HUES6 (cell line): Measurements from ENCODE around the gene PCLAF.
"Not testable (repeated sequence)": the region's sequence is repeated elsewhere in the genome, so short reads cannot be mapped to it uniquely, and the experiment has no call there.

ENCODE experiments used
- H3K27ac ChIP-seq: 2 replicates; pipeline ENCODE4 v1.7.0; 2013; ENCODE audit warnings: low read depth, mild to moderate bottlenecking, low read length, inconsistent platforms
- H3K27me3 ChIP-seq: 2 replicates; pipeline ENCODE4 v1.6.1; 2013; ENCODE audit warnings: low read length; ENCODE audit not compliant: control insufficient read depth, insufficient read depth
- H3K36me3 ChIP-seq: 2 replicates; pipeline ENCODE4 v1.6.1; 2013; ENCODE audit warnings: low read length; ENCODE audit not compliant: control insufficient read depth, insufficient read depth
- H3K4me1 ChIP-seq: 2 replicates; pipeline ENCODE4 v1.6.1; 2013; ENCODE audit warnings: low read length; ENCODE audit not compliant: control insufficient read depth, insufficient read depth
- H3K4me3 ChIP-seq: 2 replicates; pipeline ENCODE4 v1.5.1; 2013; ENCODE audit warnings: low read depth, low read length
- H3K9ac ChIP-seq: one replicate; pipeline ENCODE4 v1.6.1; 2013; ENCODE audit warnings: mild to moderate bottlenecking, low read length
- H3K9me3 ChIP-seq: 2 replicates; pipeline ENCODE4 v1.6.1; 2013; ENCODE audit warnings: low read depth, low read length; ENCODE audit not compliant: control insufficient read depth, insufficient read depth

The PCLAF gene

DNA sequence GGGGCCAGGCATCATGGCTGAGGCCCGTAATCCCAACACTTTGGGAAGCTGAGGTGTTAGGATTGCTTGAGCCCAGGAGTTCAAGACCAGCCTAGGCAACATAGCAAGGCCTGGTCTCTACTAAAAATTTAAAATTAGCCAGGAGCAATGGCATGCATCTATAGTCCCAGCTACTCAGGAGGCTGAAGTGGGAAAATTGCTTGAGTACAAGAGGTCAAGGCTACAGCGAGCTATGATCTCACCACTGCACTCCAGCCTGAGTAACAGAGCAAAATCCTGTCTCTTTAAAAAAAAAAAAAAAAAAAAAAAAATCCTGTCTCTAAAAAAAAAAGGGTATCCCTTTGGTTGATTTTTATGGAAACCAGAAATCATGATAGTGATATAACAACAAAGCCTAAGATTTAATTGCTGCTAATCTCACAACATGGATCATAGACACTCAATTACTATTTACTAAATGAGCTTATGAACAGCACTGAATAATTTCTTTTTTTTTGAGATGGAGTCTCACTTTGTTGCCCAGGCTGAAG lies 12.1 kb downstream of the PCLAF start:
- H3K36me3 ChIP-seq: peaks cover 25% of the 10 kb centered on the region
- H3K27me3 ChIP-seq: no peaks in the 10 kb centered on the region
- no peak overlapping the region for H3K9ac ChIP-seq
- H3K4me1 ChIP-seq: no peaks in the 10 kb centered on the region
- H3K9me3 ChIP-seq: no peaks in the 10 kb centered on the region
- no peak overlapping the region for H3K27ac ChIP-seq
- no peak overlapping the region for H3K4me3 ChIP-seq

DNA sequence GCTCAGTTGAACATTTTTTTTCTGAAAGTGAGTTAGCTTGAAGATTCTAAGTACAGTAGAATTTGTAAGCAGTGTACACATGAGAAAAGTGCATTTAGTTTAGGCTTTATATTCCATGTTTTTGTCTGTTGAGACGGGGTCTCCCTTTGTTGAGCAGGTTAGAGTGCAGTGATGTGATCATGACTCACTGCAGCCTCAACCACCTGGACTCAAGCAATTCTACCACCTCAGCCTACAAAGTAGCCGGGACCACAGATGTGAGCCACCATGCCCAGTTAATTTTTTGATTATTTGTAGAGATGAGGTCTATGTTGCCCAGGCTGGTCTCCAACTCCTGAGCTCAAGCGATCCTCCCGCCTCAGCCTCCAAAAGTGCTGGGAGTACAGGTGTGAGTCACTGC lies 20.0 kb downstream of the PCLAF start:
- no peak overlapping the region for H3K27ac ChIP-seq
- 0 out of 2 replicates have a peak, but pooled peaks cover 3% of the 10 kb centered on the region for H3K4me1 ChIP-seq
- H3K9ac ChIP-seq: no peak overlapping the region
- no peaks in the 10 kb centered on the region for H3K9me3 ChIP-seq
- peaks cover 18% of the 10 kb centered on the region for H3K36me3 ChIP-seq
- no peaks in the 10 kb centered on the region for H3K27me3 ChIP-seq
- no peak overlapping the region for H3K4me3 ChIP-seq

DNA sequence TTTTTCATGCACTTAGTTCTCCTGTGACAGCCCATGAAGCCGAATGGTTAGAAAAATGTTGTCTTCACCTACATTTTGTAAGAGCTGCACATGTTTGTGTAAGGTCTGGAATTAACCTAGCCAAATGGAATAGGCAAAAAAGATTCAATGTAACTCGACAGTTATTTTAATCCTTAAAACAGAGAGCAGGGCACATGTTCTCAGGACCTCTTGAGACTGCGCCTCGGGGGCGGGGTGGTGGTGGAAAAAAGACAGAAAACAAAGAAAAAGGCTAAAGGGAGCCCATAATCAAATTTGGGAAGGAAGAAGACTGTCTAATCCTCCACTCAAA lies 24.6 kb downstream of the PCLAF start:
- Histone ChIP-seq H3K9me3 (no peaks in the 10 kb centered on the region), H3K4me1 (peaks cover 9% of the 10 kb centered on the region), H3K9ac (peak overlapping the region; percentile 52), H3K27me3 (no peaks in the 10 kb centered on the region), H3K4me3 (peak overlapping the region; percentile 89), H3K36me3 (no peaks in the 10 kb centered on the region), H3K27ac (0 out of 2 replicates have a peak overlapping the region, but pooled peaks have one; percentile 16)

DNA sequence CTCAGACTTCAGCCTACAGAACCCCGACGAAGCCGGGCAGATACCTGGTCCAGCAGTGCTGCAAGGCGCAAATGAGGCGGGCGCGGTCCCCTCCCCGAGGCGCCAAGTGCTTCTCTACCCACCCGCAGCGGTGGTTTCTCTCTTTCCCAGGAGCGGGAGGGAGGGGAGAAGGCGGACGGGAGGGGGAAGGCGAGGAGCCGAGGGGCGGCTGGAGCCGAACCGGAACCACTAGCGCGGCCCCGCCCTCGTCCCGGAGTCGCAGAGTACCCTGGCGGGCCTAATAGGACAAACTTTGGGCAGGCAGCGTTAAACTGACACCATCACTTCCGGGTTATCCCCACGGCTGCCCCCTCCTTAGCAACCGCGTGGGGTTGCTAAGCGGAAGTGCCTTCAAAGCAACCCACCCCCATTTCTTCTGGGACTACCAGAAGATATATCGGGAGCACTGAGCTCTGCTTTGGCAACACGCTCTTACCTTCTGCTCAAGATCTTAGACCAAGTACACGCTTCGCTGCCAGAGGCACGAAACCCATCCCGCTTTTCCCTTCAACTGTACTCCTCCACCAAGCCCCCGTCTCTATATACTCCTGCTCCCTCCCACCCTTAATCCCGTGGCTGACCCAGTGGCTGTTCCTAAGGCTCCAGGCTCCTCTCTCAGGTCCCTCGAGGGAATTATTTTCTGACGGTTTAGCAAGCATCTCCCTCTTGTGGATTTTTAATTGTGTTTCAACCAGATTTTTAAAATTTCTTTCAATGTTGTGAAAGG lies 25.1 kb downstream of the PCLAF start, which contains the start of gene CSNK1G1:
CSNK1G1 (minus strand) TSS at position 230 of the 766 bp plus-strand sequence. CDS start 55,674 bp downstream, outside the sequence.
- H3K4me1 ChIP-seq: peaks cover 9% of the 10 kb centered on the region
- H3K4me3 ChIP-seq: peak within 1 kb of the TSS; percentile 89
- H3K9ac ChIP-seq: peak within 1 kb of the TSS; percentile 75
- H3K9me3 ChIP-seq: no peaks in the 10 kb centered on the region
- 0 out of 2 replicates have a peak within 1 kb of the TSS, but pooled peaks have one; percentile 25 for H3K27ac ChIP-seq
- H3K27me3 ChIP-seq: no peaks in the 10 kb centered on the region
- H3K36me3 ChIP-seq: no peaks in the 10 kb centered on the region

DNA sequence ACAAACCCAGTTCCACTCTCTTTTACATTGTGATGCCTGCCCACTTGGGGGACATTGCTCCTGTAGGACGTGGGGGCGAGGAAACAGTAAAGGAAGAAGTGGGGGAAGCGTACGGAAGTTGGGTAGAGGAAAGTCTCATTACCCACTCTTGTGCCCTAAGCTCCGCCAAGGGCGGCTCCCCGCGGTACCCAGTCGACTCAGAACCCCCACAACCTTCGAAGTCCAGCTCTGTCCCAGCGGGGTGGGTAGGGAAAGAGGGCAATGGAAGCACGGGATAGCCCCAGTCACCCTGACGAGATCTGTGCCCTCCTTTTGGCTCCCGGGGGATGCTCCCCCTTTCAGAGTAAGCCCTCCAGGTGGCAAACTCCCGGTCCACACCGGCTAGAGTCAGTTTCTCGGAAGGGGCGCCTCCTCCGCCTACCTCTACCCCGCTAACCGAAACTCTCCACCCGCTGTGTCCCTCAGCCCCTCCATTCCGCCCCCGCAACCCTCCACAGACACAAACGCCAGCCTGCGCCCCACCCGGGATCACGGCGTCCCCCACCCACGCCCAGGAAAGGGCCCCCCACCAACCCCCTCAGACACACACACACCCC lies 25.8 kb downstream of the PCLAF start:
- Histone ChIP-seq H3K27ac (0 out of 2 replicates have a peak overlapping the region, but pooled peaks have one; percentile 25), H3K4me3 (peak overlapping the region; percentile 89), H3K36me3 (no peaks in the 10 kb centered on the region), H3K27me3 (no peaks in the 10 kb centered on the region), H3K9ac (peak overlapping the region; percentile 75), H3K9me3 (no peaks in the 10 kb centered on the region), H3K4me1 (peaks cover 9% of the 10 kb centered on the region)

DNA sequence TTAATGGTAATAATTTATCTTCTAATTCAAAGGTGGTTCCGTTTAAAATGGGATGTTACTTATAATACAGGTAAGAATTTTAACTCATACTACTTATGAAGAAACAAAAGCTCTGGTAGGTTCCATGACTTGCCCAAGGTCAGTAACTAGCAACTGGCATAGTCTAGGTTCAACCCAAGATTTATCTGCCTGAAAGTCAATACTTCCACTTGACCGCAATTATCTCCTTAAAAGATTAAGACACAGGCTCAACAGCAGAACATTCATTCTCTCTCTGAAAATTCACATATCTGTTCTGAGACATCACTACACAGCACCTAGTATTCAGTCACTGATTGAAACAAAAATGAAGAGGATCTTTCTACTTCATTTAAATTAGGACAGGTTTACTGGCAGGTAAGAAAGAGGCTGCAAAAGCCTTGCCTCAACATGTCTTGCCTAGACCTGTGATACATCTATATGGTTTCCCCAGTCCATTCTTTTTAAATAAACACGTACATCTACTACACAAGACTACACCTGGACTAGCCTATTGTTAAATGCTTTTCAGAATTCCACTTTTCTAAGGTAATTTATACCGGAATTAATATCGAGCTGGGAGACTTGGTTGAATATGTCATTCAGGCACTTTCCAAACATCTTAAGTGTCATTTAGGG lies 26.4 kb downstream of the PCLAF start:
- Histone ChIP-seq H3K9ac (peak overlapping the region; percentile 75), H3K27ac (no peak overlapping the region), H3K4me1 (peaks cover 9% of the 10 kb centered on the region), H3K4me3 (peak overlapping the region; percentile 89), H3K27me3 (no peaks in the 10 kb centered on the region), H3K36me3 (no peaks in the 10 kb centered on the region), H3K9me3 (no peaks in the 10 kb centered on the region)

DNA sequence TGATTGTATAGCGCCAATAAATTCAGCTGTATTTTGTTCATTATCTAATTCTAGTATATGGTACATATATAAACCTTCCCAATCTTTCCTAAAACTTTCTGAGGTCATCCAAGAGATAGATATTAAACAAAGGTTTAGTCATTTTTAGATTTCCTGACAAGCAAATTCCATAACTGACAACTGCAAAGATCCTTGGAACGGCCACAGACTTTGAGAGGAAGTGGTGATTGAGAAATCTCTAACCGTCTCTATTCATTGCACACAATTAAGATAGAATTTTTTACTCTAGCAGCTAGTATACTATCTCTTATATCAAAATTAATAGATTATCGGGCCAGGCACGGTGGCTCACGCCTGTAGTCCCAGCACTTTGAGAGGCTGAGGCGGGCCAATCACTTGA lies 30.0 kb downstream of the PCLAF start:
- peaks cover 4% of the 10 kb centered on the region for H3K36me3 ChIP-seq
- no peaks in the 10 kb centered on the region for H3K27me3 ChIP-seq
- H3K4me3 ChIP-seq: no peak overlapping the region
- H3K9ac ChIP-seq: no peak overlapping the region
- H3K9me3 ChIP-seq: no peaks in the 10 kb centered on the region
- H3K4me1 ChIP-seq: peaks cover 6% of the 10 kb centered on the region
- no peak overlapping the region for H3K27ac ChIP-seq

DNA sequence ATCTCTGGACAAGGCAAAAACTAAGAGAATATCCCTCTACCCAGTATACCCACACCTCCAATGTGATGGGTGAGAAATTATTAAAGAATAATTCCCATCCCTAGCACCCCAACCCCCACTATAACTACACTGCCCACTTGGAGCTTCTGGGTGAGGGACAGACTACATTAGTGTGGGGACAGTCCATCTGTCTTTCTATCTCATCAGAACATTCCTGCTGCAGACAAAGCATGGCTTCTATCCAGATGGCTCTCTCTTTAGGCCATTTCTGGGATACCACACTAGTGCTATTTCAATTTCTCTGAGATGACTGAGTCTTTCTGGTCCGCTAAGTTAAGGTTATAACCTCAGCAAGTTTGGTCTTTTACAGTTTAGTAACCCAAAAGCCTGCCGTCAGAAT lies 31.9 kb downstream of the PCLAF start:
- no peaks in the 10 kb centered on the region for H3K9me3 ChIP-seq
- no peaks in the 10 kb centered on the region for H3K27me3 ChIP-seq
- H3K9ac ChIP-seq: no peak overlapping the region
- H3K4me1 ChIP-seq: peaks cover under 1% of the 10 kb centered on the region; the same call in 1 of the 2 replicates
- peaks cover 4% of the 10 kb centered on the region for H3K36me3 ChIP-seq
- H3K27ac ChIP-seq: no peak overlapping the region
- no peak overlapping the region for H3K4me3 ChIP-seq

DNA sequence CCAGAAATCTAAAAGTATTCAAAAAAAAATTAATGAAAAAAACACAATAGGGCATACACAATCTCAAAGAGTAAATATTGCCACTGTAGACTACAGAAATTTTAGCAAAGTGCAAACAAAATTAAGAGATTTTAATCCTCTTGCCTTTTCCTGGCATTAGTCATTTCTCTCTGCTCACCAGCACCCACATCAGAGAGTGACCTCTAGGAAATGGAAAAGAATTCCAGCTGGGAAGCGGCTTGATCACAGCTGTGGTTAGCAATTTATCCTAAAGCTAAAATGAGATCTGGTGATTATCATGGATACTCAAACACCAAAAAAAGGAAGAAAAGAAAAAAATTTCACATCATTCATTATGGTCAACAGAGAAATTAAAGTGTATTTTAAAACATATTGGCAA lies 32.8 kb downstream of the PCLAF start:
- peaks cover 4% of the 10 kb centered on the region for H3K36me3 ChIP-seq
- H3K9me3 ChIP-seq: no peaks in the 10 kb centered on the region
- no peak overlapping the region for H3K27ac ChIP-seq
- no peaks in the 10 kb centered on the region for H3K4me1 ChIP-seq
- no peak overlapping the region for H3K9ac ChIP-seq
- no peaks in the 10 kb centered on the region for H3K27me3 ChIP-seq
- no peak overlapping the region for H3K4me3 ChIP-seq

DNA sequence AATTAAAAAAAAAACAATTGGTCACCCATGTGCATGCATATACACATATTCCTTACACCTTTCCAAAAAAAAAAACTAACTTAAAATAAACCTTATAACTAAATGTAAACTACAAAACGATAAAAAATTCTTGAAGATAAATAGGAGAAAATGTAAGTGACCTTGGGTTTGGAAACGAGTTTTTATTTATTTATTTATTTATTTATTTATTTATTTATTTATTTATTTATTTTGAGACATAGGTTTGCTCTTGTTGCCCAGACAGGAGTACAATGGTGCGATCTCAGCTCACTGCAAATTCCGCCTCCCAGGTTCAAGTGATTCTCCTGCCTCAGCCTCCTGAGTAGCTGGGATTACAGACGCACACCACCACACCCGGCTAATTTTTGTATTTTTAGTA lies 35.0 kb downstream of the PCLAF start:
- not testable (repeated sequence) for H3K27me3 ChIP-seq, H3K4me1 ChIP-seq, H3K9ac ChIP-seq, H3K4me3 ChIP-seq, H3K27ac ChIP-seq, H3K9me3 ChIP-seq
- peaks cover 10% of the 10 kb centered on the region for H3K36me3 ChIP-seq
